ENCODE results near the gene SPAG9.

DNA sequence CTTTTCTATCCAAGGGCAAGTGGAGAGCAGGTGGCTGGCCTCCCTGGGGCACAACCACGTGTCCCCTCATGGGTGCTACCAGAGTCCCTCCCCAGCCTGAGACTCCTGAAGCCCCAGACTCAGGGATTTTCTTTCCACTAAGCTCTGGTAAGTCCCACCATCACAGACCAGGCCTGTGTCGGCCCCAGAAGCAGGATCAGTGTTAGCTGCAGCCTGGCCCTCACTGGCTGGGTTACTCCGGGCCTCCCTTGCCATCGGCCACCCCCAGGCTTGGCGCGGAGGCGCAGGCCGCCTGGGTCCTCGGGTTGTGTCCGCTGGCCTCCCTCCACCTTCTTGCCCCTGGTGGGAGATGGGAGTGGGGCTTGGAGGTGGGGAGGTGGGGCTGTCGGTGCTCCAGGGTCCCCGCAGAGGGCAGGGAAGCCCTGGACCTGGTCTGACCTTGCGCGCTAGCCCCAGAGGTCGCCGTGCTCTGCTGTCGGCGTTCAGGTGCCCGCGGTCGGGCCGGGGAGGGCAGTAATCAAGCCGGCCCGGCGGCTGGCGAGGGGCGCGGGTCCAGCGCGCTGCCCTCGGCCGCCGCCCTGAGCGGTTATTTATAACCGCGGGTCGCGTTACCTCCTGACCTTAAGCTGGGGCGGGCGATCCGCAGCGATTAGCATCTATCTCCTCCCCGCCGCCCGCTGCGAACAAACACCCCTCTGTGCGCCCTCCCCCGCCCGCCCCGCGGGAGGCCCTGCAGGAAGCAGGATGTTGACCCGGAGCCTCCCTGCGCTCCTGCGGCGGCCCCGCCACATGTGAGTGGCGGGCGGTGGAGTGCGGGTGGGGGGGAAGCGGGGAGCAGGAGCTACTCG is 176.4 kb downstream of the SPAG9 start:
- no peak for TF ChIP-seq EZH2phosphoT487 (IDR thresholded peaks at IDR 0.05; ENCODE audit: low read depth, severe bottlenecking, unreplicated experiment)
- TF ChIP-seq CTCF (IDR thresholded peaks at IDR 0.05; ENCODE audit: poor library complexity): no peak
- no peak for TF ChIP-seq EZH2 (IDR thresholded peaks at IDR 0.05; ENCODE audit: borderline replicate concordance)

All from hepatocyte (in vitro differentiated cells).